ENCODE measurements around the gene STK33. TPM values are rescaled to one million over a fixed set of nuclear protein-coding genes. Genes with fewer than 3 reads are reported as not detected.

STK33 gene
- polyA plus RNA-seq, 1 of the 3 experiments (the other 2 are of a cell fraction), result 12.3 TPM

DNA sequence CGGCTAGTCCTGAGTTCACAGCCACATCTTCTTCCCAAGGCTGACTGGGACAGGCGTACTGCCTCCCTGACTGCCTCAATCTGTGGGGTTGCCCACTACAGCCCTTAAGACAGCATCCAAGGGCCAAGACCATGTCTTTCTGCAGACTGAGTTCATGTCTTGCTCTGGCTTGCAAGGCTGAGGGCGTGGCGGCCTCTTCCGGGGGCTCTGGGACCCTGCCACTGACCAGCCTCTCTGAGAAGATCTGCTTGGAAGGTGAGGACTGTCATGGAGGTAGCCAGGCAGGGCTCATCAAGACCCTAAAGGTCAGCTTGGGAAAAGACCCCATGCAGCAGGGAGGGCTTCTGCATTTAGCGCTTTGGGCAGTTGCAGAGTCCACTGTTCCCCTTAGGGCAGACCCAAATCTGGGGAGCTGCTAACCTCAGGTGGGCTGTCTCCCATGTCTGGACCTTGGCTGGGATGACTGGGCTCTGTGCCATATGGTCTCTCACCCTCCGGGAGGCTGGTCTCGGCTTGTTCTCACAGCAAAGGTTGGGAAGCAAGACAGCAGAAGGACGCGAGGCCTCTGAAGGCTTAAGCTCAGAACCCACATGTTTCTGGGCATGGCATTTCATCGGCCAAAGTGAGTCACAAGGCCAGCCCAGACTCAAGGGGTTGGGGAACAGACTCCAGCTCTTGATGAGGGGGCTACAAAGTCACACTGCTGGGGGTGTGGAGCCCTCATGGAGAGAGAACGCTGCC, 221.2 kb downstream of the STK33 start (continued):
- TF ChIP-seq NFIC (IDR thresholded peaks at IDR 0.05; ENCODE audit: borderline replicate concordance) (no peak), TCF12 (IDR thresholded peaks at IDR 0.05) (no peak), GATA2 (CRISPR knock-in tag; IDR thresholded peaks at IDR 0.05) (no peak), CHD2 (IDR thresholded peaks at IDR 0.05; ENCODE audit: low read length, partially characterized antibody) (no peak), NRF1 (IDR thresholded peaks at IDR 0.05; ENCODE audit: low read depth, low read length) (no peak)
- TF ChIP-seq, protein P1, sequence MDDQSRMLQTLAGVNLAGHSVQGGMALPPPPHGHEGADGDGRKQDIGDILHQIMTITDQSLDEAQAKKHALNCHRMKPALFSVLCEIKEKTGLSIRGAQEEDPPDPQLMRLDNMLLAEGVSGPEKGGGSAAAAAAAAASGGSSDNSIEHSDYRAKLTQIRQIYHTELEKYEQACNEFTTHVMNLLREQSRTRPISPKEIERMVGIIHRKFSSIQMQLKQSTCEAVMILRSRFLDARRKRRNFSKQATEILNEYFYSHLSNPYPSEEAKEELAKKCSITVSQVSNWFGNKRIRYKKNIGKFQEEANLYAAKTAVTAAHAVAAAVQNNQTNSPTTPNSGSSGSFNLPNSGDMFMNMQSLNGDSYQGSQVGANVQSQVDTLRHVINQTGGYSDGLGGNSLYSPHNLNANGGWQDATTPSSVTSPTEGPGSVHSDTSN (IDR thresholded peaks at IDR 0.05), result no peak

DNA sequence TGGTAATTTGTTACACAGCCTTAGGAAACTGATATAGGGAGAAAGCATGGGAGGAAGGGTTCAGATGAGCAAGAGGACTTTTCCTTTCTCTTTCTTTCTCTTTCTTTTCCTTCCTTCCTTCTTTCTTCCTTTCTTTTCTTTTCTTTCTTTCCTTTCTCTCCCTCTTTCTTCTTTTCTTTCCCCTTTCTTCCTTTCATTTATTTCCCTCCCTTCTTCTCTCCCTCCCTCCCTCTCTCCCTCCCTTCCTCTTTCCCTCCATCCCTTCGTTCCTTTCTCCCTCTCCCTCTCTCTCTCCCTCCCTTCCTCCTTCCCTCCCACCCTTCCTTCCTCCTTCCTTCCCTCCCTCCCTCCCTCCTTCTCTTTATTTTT, 222.5 kb downstream of the STK33 start:
- Histone ChIP-seq H3K9me3 (no peaks in the 10 kb centered on the region), H3K9ac (no peak overlapping the region), H3K4me1 (ENCODE audit: control insufficient read depth in 1 of 2, insufficient read depth in 2 of 2, low read depth in 1 of 2, low read length in 1 of 2) (peaks cover 0 to 10% of the 10 kb centered on the region in 2 experiments; a peak in 1 of 4 replicates), H3K79me2 (ENCODE audit: insufficient read depth) (no peaks in the 10 kb centered on the region), H2AFZ (ENCODE audit: low read depth) (no peak overlapping the region), H3K36me3 (replicated peaks in 1 of 2; ENCODE audit: control insufficient read depth in 1 of 2, insufficient read depth in 2 of 2, low read length in 1 of 2) (no peaks in the 10 kb centered on the region), H3K4me3 (ENCODE audit: low read depth in 2 of 2, low read length in 1 of 2) (no peak overlapping the region), H3F3A (replicated peaks; ENCODE audit: insufficient read depth) (no peaks in the 10 kb centered on the region), H3K27ac (ENCODE audit: low read depth in 2 of 2, low read length in 1 of 2) (no peak overlapping the region), H3K4me2 (no peak overlapping the region), H4K20me1 (ENCODE audit: insufficient read depth) (no peaks in the 10 kb centered on the region), H3K27me3 (ENCODE audit: insufficient read depth) (no peaks in the 10 kb centered on the region), H3K9me2 (no peaks in the 10 kb centered on the region)
- CTCF ChIA-PET, result no interaction called here
- WGBS (ENCODE audit: low lambda C conversion rate), result 86% methylated on average over 1 of the region's 1 CpG
- TF ChIP-seq RAD21 (IDR thresholded peaks at IDR 0.05; ENCODE audit: low read length) (no peak), SIN3A (IDR thresholded peaks at IDR 0.05; ENCODE audit: borderline replicate concordance, low read depth, low read length) (no peak), FOXM1 (IDR thresholded peaks at IDR 0.05; ENCODE audit: low read depth) (no peak), TEAD4 (IDR thresholded peaks at IDR 0.05; ENCODE audit: borderline replicate concordance, insufficient read depth) (no peak), SMC3 (IDR thresholded peaks at IDR 0.05; ENCODE audit: low read depth, low read length) (no peak), GATA2 (CRISPR knock-in tag; IDR thresholded peaks at IDR 0.05) (no peak), MEF2A (IDR thresholded peaks at IDR 0.05; ENCODE audit: borderline replicate concordance, low read depth) (no peak), YY1 (IDR thresholded peaks at IDR 0.05; ENCODE audit: low read depth) (no peak)
- TF ChIP-seq, protein P2, sequence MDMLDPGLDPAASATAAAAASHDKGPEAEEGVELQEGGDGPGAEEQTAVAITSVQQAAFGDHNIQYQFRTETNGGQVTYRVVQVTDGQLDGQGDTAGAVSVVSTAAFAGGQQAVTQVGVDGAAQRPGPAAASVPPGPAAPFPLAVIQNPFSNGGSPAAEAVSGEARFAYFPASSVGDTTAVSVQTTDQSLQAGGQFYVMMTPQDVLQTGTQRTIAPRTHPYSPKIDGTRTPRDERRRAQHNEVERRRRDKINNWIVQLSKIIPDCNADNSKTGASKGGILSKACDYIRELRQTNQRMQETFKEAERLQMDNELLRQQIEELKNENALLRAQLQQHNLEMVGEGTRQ (IDR thresholded peaks at IDR 0.05; ENCODE audit: borderline replicate concordance, low read depth, low read length), result no peak
- TF ChIP-seq, protein P3, sequence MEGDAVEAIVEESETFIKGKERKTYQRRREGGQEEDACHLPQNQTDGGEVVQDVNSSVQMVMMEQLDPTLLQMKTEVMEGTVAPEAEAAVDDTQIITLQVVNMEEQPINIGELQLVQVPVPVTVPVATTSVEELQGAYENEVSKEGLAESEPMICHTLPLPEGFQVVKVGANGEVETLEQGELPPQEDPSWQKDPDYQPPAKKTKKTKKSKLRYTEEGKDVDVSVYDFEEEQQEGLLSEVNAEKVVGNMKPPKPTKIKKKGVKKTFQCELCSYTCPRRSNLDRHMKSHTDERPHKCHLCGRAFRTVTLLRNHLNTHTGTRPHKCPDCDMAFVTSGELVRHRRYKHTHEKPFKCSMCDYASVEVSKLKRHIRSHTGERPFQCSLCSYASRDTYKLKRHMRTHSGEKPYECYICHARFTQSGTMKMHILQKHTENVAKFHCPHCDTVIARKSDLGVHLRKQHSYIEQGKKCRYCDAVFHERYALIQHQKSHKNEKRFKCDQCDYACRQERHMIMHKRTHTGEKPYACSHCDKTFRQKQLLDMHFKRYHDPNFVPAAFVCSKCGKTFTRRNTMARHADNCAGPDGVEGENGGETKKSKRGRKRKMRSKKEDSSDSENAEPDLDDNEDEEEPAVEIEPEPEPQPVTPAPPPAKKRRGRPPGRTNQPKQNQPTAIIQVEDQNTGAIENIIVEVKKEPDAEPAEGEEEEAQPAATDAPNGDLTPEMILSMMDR (IDR thresholded peaks at IDR 0.05), result no peak
- POLR2A ChIA-PET, result no interaction called here
- no peak for DNase-seq
